GM18519 (cell line): ENCODE results near the gene CHI3L1.

Experiments used
- ATAC-seq: cut with Tn5 transposase; IDR thresholded peaks from one replicate; pipeline ENCODE4 v1.9.1; 2021; ENCODE audit warnings: mild to moderate bottlenecking, moderate library complexity; ENCODE audit not compliant: unreplicated experiment, low FRiP score

Gene CHI3L1

DNA sequence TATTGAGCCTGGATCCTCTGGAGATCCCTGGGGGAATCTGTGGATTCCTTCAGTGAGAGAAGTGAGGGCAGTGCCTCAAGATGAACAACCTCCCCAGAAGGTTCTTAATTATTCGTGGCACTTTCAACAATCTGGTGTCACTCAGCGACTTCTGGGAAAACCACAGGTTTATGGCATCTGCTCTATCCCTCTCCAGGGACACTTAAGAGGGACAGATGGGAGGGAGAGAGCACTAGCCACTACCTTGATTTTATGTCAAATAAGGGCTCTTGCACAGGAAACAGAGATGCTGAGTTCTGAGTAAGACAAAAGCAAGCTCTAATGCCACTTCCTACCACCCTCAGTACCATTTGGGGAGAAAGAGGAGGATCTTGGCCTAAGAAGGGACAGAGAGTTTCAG is 21.2 kb upstream of the CHI3L1 start:
- no peak for ATAC-seq

DNA sequence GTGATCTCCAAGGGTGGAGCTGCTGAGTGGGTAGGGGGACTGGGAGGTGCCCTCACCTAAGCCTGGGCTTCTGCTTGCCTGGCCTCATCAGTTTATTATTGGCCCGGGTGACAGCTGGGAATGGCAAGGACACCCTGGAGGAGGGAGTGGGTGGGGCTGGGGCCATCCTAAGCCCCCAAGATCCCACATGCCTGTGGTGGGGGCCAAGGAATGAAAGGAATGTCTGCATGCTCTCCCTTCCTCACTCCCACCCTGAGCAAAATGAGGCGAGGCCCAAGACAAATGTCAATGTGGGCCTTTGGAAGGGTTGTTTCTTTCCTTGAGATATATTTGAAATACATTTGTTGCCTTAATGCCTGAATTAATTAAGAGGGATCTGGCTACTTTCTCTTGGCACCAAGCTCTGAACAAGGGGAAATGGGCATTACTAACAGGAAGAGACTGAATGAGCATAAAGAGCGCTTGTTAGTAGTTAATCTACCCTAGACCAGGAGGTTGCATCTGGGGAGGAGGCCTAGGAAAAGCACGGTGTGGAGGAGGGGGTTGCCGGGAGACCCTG is 19.7 kb upstream of the CHI3L1 start:
- ATAC-seq, result no peak

GRCh38 chr1:203204756-203205155 is 18.3 kb upstream of the CHI3L1 start:
- ATAC-seq, result no peak

DNA sequence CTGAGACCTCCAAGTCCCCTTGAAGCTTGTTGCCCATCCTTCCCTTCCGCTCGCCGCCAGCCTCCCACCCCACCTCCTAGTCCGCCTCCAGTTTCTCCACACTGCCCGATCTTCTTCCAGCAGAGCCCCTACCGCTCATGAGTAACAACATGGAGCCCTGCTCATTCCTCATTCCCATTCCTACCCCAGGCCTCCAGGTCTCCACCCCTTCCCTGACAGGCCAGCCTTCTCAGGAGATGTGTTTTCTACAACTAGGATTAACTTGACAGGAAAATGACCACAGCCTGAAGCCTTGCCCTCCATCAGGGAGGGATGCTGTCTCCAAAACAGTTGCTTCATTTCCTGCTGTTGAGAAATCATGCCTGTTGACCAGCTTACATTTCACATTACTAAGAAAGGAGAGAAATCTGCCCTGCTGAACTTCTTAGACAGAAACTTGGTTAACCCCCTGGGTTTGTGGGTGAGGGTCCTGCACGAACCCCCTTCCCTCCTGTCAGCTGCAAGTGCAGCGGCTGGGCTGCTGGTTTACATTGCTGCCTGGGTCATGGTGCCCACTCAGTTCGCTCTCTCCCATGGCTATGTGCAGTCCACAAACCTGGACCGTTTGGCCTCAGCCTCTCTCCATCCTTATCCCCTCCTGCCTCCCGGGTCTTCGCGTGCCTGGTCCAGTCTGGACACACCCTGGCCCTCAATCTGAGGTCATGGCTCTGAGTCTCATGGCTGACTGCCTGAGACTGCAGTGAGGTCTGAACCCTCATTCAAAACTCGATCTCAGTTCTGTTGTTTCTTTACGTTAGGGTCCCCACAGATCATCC is 16.1 kb upstream of the CHI3L1 start:
- no peak for ATAC-seq

DNA sequence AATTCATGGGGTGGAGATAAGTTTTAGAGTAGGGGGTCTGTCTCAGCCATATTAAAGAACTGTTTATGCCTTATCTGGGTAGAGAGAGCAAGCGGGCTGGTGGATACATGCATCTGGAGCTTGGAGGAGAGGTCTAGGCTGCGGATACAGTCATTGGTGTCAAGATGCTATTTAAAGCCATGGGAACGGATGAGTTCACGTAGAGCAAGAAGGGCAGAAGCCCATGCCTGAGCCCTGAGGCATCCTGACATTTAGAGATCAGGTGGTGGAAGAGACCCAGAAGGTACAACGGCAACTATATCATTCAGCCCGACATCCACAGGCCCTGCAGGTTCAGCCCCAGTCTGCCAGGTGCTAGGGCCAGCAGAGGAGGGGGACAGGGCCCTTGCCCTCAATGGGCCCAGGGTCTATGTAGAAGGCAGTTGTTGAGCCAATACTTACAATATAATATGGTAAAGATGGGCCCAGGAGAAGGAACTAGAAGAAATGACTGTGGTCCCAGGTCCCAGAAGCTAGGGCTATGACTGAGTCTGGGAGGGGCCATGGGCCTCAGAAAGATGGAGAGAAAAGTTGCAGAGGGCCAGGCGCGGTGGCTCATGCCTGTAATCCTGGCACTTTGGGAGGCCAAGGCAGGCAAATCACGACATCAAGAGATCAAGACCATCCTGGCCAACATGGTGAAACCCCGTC is 15.2 kb upstream of the CHI3L1 start:
- no peak for ATAC-seq

GRCh38 chr1:203200916-203201315 is 14.4 kb upstream of the CHI3L1 start:
- ATAC-seq, result no peak

GRCh38 chr1:203199816-203200571 is 13.5 kb upstream of the CHI3L1 start:
- no peak for ATAC-seq

GRCh38 chr1:203199481-203199815 is 12.9 kb upstream of the CHI3L1 start:
- no peak for ATAC-seq

DNA sequence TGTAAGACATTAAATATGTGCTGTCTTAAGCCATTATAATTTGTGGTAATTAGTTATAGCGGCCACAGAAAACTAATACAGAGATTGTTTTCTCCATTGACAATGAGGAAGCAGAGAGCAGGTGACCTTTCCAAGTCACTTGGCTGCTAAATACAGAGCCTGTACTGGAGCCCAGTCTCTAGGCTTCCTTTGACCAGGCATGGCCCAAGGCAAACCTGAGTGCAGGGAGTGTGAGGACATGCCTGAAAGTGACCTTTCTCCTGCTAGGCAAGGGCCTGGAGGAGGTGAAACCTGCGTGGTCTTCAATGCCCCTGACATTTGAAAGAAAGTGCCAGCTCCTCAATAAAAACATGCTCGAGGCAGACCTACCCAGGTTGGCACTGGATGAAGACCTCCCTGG is 12.5 kb upstream of the CHI3L1 start:
- no peak for ATAC-seq

DNA sequence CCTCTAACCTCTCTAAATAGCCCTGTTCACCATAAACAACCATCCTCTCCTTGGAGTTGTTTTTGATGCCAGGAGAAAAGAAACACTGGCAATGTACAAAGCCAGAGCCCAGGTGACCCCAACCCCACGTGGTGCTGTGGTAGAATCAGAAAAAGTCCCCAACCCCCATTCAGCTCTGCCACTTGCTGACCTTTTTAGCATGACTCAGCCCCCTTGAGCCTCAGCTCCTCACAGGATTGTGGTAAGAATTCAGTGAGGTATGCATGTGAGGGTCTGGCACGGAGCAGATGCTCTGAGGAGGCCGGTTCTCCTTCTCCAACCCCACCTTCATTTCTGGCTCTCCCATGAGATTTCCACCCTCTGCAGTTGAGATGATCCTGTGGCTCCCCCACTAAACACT is 11.1 kb upstream of the CHI3L1 start:
- ATAC-seq, result no peak

GRCh38 chr1:203196371-203196770 is 9.9 kb upstream of the CHI3L1 start:
- no peak for ATAC-seq

DNA sequence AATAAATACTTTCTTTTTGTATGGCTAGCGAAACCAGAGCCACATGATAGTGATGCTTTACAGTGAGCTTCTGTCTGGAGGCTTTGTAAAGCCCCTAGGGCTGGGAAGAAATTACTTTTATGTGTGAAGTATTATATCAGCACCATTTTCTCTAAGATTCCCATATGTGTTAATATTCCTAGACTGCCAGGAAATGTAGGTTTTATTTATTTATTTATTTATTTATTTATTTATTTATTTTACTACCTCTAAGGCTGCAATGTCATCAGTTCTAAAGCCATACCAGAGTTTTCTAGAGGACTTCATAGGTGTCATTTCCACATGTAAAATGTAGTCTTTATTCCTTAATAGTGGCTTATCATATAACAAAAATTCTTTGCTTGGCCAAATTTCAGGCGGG is 4.4 kb upstream of the CHI3L1 start:
- ATAC-seq, result no peak

DNA sequence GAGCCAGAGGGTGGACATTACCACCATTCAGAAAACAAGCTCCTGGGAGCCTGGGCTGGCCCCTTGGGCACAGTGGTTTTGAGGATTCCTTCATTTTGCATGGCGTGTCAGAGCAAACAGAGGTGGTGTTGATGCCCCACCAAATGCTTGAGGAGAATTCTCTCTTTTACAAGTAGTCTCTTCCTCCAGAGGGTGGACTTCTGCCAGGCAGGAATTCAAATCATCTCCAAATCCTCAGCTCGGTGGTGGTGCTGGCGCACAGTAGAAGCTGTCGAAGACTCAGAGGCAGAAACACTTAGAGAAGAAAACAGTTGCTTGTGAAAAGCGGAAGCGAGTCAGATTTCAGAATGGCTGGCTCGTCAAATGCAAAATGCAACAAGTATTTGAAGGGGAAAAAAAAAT is 3.4 kb upstream of the CHI3L1 start:
- no peak for ATAC-seq

GRCh38 chr1:203188686-203189232 is 2.3 kb upstream of the CHI3L1 start:
- ATAC-seq, result no peak

DNA sequence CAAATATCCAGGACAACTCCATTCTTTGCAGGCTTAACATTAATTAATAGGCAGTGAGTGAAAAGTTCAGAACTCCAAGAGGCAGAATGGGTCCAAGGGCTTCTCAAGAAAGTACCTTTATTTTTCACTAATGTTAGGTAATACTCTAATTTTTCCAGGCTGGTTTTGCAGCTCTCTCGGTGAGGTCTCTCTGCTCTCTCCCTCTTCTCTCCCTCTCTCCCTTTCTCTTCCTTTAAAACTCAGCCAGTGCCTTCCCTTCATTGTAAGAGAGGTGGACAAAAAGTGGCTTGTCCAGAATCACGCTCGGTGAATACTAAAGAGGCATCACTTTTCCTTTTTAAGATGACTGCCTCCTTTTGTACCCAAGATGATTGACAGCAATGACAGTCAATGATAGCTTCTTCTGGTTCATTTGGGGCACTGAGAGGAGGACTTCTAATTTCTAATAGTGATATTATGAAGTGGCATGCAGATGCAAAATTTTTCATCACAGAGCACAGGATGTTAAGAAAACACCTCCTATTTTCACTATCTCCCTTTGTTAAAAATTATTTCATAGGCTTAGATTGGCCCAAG is 1.3 kb upstream of the CHI3L1 start:
- no peak for ATAC-seq

DNA sequence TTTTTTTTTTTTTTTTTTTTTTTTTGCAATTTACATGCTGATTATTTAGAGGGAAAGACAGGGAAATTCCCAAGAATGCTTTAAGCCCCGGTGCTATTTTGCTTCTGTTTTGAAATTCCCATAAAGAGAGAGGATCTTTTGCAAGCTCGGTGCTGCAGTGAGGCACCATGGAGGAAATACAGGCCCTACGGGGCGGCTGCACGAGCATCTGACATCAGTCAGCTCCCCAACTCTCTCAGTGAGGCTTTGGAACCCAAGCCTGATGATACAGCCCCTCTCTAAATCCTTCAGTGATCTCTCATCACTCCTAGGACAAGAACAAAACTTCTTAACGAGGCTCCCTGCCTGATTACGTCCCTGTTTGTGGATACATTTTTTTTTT is 791 bp upstream of the CHI3L1 start:
- no peak for ATAC-seq

DNA sequence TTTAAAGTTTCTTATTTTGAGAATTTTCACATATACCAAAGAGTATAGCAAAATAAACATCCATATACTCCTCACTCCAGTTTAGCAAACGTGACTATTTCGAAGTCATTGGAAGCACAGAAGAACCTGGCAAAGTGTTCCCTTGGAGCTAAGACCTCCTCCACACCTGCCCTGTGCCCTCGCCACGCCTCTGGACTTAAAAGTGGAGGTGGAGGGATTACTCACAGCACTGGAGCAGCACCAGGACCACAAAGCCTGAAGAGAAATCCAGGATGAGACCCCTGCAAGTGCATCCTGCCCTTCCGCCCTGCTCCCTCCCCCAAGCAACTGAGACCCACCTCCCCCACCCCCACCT is 436 bp downstream of the CHI3L1 start:
- no peak for ATAC-seq

GRCh38 chr1:203185585-203185984 is 919 bp downstream of the CHI3L1 start:
- ATAC-seq, result no peak

- no peak for ATAC-seq
These were observed 1.4 kb downstream of the CHI3L1 start for GRCh38 chr1:203185061-203185461.

DNA sequence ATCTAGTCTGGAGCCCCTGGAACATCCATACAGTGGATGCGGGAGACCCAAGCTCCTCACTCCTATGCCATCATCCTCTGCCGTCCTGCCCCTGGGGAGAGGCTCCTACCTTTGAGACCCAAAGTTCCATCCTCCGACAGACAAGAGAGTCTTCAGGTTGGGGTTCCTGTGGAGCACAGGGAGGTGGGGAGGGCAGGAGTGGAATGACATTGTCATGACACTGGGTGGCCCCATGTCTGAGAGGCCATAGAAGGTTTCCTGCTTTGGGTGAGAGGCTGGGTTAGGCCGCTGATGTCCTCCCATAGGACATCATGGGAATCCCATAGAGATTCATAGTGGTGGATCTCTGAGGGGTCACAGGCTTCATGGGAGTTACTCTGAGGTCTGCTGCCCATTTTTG is 2.0 kb downstream of the CHI3L1 start:
- no peak for ATAC-seq

GRCh38 chr1:203183828-203184227 is 2.7 kb downstream of the CHI3L1 start:
- ATAC-seq, result no peak
